Stimulated activated CD4-positive, alpha-beta T cell treated with anti-CD3 and anti-CD28 coated beads, TNF-alpha, amount 100 ng/mL, for 48 hours (primary cell): ENCODE results near the gene ERBIN.
"Not testable (repeated sequence)": the region's sequence is repeated elsewhere in the genome, so short reads cannot be mapped to it uniquely, and the experiment has no call there.

Source experiments
- DNase-seq, 3 donors: peaks; one replicate each; pipeline ENCODE4 v3.0.0-alpha.2; 2020; ENCODE audit warnings: low read depth in 3 of 3

Gene ERBIN

GRCh38 chr5:65915661-65916060 is 10.7 kb upstream of the ERBIN start:
- DNase-seq = not testable (repeated sequence)

DNA sequence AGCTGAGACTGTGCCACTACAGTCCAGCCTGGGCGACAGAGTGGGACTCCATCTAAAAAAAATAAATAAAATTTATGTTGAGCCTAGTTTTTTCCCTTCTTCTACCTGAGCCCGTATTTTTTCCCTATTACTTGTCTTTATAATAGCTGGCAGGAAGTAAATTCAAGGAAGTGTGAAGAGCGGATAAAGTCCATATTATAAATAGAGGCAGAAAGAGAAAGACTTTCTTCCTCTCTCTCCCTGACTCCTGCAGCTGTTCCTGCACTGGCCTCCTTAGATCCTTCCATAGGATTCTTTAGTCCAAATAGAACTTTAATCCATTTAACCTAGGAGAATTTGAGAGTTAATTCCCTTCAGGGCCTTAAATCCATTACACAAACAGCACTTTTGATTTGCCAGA is 10.3 kb upstream of the ERBIN start:
- no peak for DNase-seq

DNA sequence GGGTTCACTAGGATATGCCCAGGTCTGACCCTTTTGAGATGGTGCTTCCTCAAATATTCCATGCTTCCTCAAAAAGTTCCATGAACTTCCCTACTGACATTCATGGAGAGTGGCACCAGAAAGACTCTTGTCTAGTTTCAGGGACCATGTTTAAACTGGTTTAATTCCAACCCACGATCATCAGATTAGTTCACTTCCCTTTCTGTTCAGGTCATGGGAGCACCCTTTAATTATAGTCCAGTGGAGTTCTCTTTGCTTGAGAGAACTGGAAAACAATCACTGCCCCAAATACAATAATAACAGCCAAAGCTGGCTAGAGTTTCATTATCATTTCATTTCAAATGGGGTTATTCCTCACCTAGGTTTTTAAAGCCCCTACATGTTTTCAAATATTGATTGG is 9.7 kb upstream of the ERBIN start:
- DNase-seq = no peak

DNA sequence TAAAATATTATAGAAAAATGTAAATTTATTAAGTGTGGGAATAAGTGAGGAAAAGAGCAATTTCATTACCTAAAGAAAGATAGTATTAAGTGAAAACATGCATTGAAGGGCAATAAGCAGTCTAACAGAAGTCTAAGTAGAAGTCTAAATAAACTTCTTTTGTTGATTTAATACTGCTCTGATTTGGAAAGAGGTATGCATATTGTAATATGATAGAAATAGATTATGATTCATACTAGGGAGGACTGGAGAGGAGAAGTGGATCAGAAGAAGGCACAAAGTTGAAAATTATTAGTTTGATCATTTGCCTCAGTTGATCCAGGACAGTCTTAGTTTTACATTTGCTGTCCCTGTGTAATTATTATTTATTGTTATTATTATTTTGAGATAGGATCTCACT is 6.6 kb upstream of the ERBIN start:
- no peak for DNase-seq

DNA sequence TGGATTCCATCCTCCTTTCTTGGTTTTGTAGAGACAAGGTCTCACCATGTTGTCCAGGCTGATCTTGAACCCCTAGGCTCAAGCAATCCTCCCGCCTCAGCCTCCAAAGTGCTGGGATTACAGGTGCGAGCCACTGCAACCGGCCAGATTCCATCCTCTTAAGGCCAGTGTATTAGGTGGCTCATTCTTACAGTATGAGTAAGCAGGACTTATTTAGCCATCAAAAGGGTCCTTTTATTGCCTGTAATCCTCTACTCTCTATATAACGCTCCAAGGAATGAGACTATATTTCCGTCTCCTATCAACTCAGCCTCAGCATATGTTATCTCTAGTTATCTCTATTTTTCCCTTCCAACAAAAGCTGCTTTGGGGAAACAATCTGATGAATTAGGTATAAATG is 3.0 kb upstream of the ERBIN start:
- no peak for DNase-seq

DNA sequence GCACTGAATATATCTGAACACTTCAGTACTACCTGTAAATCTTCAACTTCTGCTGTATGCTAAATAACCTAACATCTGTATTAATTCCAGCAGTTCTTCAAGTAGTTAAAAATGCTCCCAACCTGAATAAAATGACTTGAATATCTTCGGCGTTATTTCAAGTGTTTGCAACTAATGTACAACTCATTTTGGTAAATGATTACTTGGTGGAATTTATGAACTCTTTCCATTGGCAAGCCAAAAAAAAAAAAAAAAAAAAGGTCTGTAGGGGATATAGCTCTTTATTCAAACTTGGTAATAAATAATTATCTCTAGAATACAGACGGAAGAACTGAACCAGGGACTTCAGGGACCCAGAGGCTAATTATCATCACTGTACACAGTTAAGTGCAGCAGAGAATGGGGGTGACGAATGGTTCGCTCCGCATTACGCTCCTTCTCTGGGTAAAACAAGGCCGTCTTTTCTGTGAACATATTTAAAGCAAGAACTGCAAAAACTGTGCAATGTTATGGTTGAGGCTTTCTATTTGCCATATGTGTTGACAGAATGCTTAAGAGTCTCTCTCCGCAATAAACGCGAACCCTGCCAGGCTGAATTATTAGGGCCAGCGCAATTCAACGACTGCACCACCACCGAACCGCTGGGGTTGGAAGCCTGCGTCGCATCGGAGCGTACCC is 1.9 kb upstream of the ERBIN start:
- DNase-seq = no peak

- DNase-seq = peak; percentile 44 to 53 (median 53)
These were observed 1.3 kb upstream of the ERBIN start for GRCh38 chr5:65925044-65925600.

DNA sequence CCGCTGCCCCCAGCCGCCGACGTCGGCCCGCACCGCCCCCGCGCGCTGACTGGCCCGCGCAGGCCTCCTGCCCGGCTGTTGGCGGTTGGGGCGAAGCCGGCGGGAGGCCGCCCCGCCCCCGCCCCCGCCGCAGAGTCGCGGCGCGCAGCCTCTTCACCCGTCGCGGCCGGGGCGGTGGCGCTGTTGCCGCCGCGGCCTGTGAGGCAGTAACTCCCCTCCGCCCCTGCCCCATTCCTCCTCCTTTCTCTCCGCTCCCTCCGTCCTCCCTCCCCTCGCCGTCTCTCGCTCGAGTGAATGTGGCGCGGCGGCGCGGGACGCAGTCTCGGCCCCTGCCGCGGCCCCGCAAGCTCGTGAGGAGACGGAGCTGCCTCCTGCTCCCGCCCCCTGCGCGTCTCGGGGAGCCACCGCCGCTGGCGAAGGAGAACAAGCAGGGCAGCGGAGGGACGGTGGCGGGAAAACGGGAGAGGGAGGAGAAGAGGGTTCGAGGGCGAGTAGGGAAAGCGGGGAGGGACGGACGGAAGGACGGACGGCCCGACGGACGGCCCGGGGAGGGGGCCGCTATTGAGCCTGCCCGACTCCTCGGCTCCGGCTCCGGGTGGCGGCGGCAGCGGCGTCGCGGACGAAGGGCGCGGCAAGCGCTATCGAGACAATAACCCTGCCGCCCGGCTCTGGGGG is 637 bp upstream of the ERBIN start:
- peak; percentile 33 to 60 (median 48) for DNase-seq

DNA sequence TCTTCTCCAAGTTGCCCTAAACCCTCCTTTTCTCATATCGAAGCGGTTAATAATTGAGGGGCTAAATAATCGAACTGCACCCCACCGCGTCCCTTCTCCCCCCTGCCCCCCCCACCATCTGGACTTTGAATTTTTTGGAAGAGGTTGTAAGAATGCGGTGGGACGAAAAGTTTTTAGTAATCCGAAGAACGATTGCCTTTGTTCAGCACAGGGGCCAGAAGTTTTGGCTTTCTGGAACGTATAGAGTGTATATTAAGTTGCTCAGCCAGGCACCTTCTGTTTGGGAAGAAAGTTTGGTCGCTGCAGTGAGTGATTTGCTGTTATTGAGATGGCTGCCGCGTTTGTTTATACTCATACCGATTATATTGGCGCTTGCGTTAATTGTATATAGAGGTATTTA is 518 bp downstream of the ERBIN start:
- DNase-seq = no peak

DNA sequence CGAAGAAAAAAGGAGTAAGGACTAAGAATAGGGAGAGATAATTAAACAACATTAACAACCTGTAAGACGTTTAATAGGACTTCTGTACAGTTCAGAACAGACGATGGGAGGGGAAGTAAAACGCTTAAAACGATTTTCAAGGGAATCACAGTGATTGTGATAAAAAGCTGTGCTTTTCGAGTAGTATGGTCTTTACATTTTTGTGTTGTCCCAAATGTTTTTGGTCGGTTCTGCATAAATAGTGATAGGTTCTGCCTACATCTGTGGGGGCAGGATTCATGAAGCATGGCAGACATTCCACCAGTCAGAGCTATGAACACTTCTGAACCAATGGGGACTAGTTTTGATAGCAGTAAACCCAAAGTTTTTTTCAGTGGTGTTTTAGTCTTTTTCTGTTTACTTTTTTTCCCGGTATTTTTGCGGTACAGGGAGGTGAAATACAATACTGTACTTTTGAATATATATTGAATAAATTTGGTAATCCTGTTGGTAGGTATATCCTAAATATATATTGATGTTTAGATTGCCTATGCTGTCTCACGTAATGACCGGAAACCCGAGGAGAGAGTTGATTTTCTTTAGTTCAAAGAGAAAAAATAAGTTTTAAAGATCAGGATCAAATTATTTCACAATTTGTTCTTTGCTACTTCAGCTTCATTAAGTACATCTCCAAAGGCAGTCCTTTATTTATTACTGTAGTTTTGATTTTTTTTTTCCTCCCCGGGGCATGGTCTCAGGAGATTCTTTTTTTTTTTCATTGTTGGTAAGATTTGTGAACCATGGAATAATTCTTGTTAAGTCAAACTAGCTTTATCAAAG is 1.3 kb downstream of the ERBIN start:
- peak in 1 of 3 donors; percentile 8 for DNase-seq

DNA sequence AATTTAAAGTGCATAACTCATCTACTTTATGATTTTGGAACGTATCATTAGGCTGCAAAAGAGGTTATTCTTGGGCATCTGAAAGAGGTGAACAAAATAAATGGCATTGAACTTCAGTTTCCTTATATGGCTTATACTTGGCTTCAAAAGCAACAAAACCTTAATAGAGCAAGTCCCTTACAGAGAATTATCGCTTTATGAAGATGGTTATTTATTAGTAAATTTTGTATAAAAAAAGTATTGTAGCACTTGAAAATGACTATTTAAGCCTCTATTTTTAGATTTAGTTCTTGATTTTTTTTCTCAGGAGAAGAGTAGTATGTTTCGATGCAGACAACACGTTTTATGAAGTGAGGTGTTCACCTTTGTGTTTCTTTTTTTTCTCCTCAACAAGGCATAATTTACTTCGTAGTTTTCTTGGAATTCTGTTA is 2.0 kb downstream of the ERBIN start:
- DNase-seq = no peak

GRCh38 chr5:65928860-65929259 is 2.5 kb downstream of the ERBIN start:
- DNase-seq = no peak

GRCh38 chr5:65932676-65933075 is 6.3 kb downstream of the ERBIN start:
- no peak for DNase-seq

DNA sequence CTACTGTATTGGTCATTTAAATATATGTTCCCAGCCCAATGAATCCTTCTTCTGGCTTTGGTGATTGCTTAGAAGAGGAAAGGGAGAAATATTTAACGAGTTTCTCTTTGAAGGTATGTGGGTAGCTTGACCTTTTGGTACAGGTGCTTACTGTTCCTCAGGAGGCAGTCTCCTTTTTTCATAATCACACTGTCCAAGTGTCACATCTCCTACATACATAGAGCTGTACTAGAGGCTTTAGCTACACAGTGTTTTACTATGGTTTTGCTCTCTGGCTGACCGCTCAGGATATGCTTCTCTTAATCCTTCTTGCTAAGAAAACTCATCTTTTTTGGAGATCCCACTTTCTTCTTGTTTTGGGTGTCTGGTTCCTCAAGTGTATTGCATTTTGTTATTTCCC is 6.9 kb downstream of the ERBIN start:
- DNase-seq = no peak

DNA sequence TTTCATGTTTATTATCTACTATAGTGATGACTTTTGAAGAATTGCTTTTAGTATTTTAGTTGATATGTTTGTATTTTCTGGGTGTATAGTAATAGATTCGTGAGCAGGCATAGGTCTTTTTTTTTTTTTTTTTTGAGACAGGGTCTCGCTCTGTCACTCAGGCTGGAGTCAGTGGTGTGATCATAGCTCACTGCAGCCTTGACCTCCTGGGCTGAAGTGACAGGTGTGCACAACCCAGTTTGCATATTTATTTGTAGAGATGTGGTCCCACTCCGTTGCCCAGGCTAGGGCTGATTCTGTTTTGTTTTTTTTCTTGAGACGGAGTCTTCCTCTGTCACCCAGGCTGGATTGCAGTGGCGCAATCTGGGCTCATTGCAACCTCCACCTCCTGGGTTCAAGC is 11.9 kb downstream of the ERBIN start:
- no peak for DNase-seq

DNA sequence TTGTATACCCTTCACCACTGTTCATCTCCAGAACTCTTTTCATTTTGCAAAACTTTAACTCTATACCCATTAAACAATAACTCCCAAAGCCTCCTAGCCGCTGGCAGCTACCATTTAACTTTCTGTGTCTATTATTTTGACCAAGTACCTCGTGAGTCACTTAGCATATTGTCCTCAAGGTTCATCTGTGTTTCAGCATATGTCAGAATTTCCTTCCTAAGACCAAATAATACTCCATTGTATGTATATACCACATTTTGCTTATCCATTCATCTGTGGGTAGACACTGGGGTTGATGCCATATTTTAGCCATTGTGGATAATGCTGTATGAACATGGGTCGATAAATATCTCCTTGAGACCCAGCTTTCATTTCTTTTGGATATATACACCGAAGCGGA is 17.4 kb downstream of the ERBIN start:
- DNase-seq = no peak

DNA sequence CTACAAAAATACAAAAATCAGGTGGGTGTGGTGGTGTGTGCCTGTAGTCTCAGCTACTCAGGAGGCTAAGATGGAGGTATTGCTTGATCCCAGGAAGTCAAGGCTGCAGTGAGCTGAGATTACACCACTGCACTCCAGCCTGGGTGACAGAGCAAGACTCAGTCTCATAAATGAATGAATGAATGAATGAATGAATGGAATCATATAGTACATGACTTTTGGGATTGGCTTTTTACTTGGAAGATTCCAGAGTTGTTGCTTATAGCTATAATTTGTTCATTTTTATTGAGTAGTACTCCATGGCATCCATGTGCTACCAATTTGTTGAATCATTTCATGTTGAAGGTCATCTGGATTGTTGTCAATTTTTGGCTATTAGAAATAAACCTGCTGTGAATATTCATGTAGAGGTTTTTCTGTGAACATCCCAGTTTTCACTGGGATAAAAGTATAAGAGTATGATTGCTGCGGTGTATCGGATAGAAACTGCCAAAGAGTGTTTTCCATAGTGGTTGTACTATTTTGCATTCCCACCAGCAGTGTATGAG is 19.9 kb downstream of the ERBIN start:
- no peak for DNase-seq

- no peak for DNase-seq
These were observed 21.9 kb downstream of the ERBIN start for GRCh38 chr5:65948115-65948747.

DNA sequence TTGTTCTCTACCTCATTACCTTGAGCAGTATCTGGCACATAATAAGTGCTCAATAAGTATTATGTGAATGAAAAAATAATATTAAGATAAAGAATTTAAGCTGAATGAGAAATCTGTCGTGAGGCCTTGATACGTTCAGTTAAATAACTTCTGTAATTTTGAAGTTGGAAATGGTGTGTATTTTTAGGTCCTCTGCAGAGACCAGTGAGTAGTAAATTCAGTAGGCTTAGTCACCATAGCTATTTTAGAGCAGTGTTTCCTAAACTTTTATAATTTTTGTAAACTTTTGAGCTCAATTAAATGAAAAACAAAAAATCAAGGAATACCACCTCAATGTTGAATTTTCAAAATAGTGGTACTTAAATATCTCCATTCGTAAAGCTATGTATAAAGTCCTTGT is 25.0 kb downstream of the ERBIN start:
- no peak for DNase-seq

- no peak for DNase-seq
These were observed 25.9 kb downstream of the ERBIN start for GRCh38 chr5:65952259-65952658.

DNA sequence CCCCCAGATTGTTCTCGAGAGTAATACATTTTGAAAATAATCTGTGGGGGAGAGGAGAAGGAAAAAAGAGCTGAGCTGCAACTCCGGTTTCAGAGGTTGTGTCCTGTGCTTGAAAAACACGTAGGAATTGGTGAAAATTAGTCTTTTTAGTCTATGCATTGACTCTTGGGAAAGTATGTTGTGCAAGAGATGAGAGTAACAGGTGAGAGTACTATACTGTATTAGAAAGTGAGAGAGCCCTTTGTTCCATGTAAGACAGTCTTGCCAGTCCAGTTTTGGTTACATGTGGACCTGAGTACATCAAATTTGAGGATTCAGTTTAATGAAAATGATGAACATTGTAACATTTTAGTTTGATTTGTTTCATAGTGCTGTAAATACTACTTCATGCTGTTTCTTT is 27.8 kb downstream of the ERBIN start:
- no peak for DNase-seq

DNA sequence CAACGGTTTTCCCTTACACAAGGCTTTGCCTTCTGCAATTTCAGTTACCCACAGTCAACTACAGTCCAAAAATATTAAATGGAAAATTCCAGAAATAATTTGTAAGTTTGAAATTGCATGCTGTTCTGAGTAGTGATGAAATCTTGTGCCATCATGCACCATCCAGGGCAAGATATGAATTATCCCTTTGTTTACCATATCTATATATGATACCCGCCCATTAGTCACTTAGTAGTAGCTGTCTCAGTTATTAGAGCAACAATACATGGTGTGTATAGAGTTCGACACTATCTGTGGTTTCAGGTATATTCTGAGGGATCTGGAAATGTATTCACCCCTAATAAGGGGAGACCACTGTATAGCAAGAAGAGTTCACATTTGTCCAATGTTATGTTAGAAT is 29.4 kb downstream of the ERBIN start:
- no peak for DNase-seq
